ENCODE data around the gene RAB17.

GRCh38 chr2:237546040-237546875, 44.3 kb downstream of the RAB17 start:
- no peak for TF ChIP-seq POLR2AphosphoS5 (IDR thresholded peaks at IDR 0.05)
- no peak for TF ChIP-seq CTCF (IDR thresholded peaks at IDR 0.05)
- TF ChIP-seq POLR2A (IDR thresholded peaks at IDR 0.05): no peak
